ENCODE measurements around the gene ECHDC3. TPM values are rescaled to one million over a fixed set of nuclear protein-coding genes. Genes with fewer than 3 reads are reported as not detected.

Gene ECHDC3
- polyA plus RNA-seq, 1 of the 3 experiments (the other 2 are of a cell fraction), result 13.5 TPM

DNA sequence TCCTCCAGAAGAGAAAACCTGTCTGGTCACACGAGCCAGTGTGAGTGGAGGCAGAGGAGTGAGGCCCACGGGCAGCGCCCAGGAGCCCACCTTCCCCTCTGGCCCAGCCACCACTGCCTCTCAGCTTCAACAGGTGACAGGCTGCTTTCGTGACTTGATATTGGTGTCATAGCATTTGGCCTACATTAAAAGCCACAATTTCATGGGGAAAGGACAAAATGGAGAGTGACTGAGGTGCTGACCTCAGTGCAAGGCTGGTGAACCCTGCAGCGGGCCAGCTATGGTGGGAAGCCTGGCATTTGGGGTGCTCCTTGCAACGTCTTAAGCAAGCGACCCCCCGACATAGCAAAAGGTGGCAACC lies 21.3 kb downstream of the ECHDC3 start:
- H3K9me3 ChIP-seq, result no peaks in the 10 kb centered on the region
- H3K79me2 ChIP-seq (ENCODE audit: insufficient read depth), result no peaks in the 10 kb centered on the region
- no peak overlapping the region for H3K27ac ChIP-seq (ENCODE audit: low read depth in 2 of 2, low read length in 1 of 2)
- H3K4me2 ChIP-seq, result no peak overlapping the region
- H3K4me1 ChIP-seq (ENCODE audit: control insufficient read depth in 1 of 2, insufficient read depth in 2 of 2, low read depth in 1 of 2, low read length in 1 of 2), result peaks cover 0 to 7% of the 10 kb centered on the region in 2 experiments; a peak in 1 of 4 replicates
- no peaks in the 10 kb centered on the region for H3K36me3 ChIP-seq (replicated peaks in 1 of 2; ENCODE audit: control insufficient read depth in 1 of 2, insufficient read depth in 2 of 2, low read length in 1 of 2)
- no peak overlapping the region for H3K4me3 ChIP-seq (ENCODE audit: low read depth in 2 of 2, low read length in 1 of 2)
- POLR2A ChIA-PET, result no interaction called here
- H4K20me1 ChIP-seq (ENCODE audit: insufficient read depth), result no peaks in the 10 kb centered on the region
- H3K9me2 ChIP-seq, result no peaks in the 10 kb centered on the region
- no peaks in the 10 kb centered on the region for H3F3A ChIP-seq (replicated peaks; ENCODE audit: insufficient read depth)
- 55% methylated on average over 4 of the region's 8 CpGs for WGBS (ENCODE audit: low lambda C conversion rate)
- TF ChIP-seq EZH2phosphoT487 (IDR thresholded peaks at IDR 0.05; ENCODE audit: borderline replicate concordance, low read depth) (no peak), POLR2AphosphoS5 (IDR thresholded peaks at IDR 0.05; ENCODE audit: low read depth, low read length) (no peak), RXRA (IDR thresholded peaks at IDR 0.05; ENCODE audit: borderline replicate concordance, low read depth) (no peak), GATA2 (CRISPR knock-in tag; IDR thresholded peaks at IDR 0.05) (no peak)
- TF ChIP-seq, protein P1, sequence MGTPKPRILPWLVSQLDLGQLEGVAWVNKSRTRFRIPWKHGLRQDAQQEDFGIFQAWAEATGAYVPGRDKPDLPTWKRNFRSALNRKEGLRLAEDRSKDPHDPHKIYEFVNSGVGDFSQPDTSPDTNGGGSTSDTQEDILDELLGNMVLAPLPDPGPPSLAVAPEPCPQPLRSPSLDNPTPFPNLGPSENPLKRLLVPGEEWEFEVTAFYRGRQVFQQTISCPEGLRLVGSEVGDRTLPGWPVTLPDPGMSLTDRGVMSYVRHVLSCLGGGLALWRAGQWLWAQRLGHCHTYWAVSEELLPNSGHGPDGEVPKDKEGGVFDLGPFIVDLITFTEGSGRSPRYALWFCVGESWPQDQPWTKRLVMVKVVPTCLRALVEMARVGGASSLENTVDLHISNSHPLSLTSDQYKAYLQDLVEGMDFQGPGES (IDR thresholded peaks at IDR 0.05; ENCODE audit: low read depth, low read length), result no peak
- CTCF ChIA-PET, result interaction anchor here (1.0 to 2.2 kb wide), 2 partner anchors 19 to 248 kb away, joined by 4 to 5 read pairs; no protein-coding TSS in a partner anchor
- no peak overlapping the region for H3K9ac ChIP-seq
- DNase-seq, result no peak
- H2AFZ ChIP-seq (ENCODE audit: low read depth), result no peak overlapping the region
- no peaks in the 10 kb centered on the region for H3K27me3 ChIP-seq (ENCODE audit: insufficient read depth)

- Histone ChIP-seq H4K20me1 (ENCODE audit: insufficient read depth) (no peaks in the 10 kb centered on the region), H3F3A (replicated peaks; ENCODE audit: insufficient read depth) (no peaks in the 10 kb centered on the region), H3K27ac (ENCODE audit: low read depth in 2 of 2, low read length in 1 of 2) (no peak overlapping the region), H3K9me3 (no peaks in the 10 kb centered on the region), H3K9ac (no peak overlapping the region), H3K4me3 (ENCODE audit: low read depth in 2 of 2, low read length in 1 of 2) (no peak overlapping the region), H3K79me2 (ENCODE audit: insufficient read depth) (no peaks in the 10 kb centered on the region), H3K9me2 (no peaks in the 10 kb centered on the region), H3K27me3 (ENCODE audit: insufficient read depth) (no peaks in the 10 kb centered on the region), H3K36me3 (replicated peaks in 1 of 2; ENCODE audit: control insufficient read depth in 1 of 2, insufficient read depth in 2 of 2, low read length in 1 of 2) (no peaks in the 10 kb centered on the region), H2AFZ (ENCODE audit: low read depth) (no peak overlapping the region), H3K4me2 (no peak overlapping the region), H3K4me1 (ENCODE audit: control insufficient read depth in 1 of 2, insufficient read depth in 2 of 2, low read depth in 1 of 2, low read length in 1 of 2) (peaks cover 0 to 6% of the 10 kb centered on the region in 2 experiments; a peak in 1 of 4 replicates)
- CTCF ChIA-PET, result interaction anchor here (1.3 to 1.6 kb wide), 2 partner anchors 17 to 222 kb away, joined by 4 to 5 read pairs; no protein-coding TSS in a partner anchor
- TF ChIP-seq NRF1 (IDR thresholded peaks at IDR 0.05; ENCODE audit: low read depth, low read length) (no peak), FOXJ3 (CRISPR knock-in tag; IDR thresholded peaks at IDR 0.05) (no peak), FOSL2 (IDR thresholded peaks at IDR 0.05; ENCODE audit: borderline replicate concordance, low read depth) (no peak), RXRA (IDR thresholded peaks at IDR 0.05; ENCODE audit: borderline replicate concordance, low read depth) (no peak), SIN3A (IDR thresholded peaks at IDR 0.05; ENCODE audit: borderline replicate concordance, low read depth, low read length) (no peak), SMC3 (IDR thresholded peaks at IDR 0.05; ENCODE audit: low read depth, low read length) (no peak), GATA2 (CRISPR knock-in tag; IDR thresholded peaks at IDR 0.05) (no peak), EZH2phosphoT487 (IDR thresholded peaks at IDR 0.05; ENCODE audit: borderline replicate concordance, low read depth) (no peak), GABPA (IDR thresholded peaks at IDR 0.05; ENCODE audit: low read depth) (no peak), FOXM1 (IDR thresholded peaks at IDR 0.05; ENCODE audit: low read depth) (no peak), ELF1 (IDR thresholded peaks at IDR 0.05) (no peak), RAD21 (IDR thresholded peaks at IDR 0.05; ENCODE audit: low read length) (no peak), MAX (IDR thresholded peaks at IDR 0.05; ENCODE audit: low read depth) (no peak), USF2 (IDR thresholded peaks at IDR 0.05; ENCODE audit: borderline replicate concordance, low read depth, low read length) (no peak), TEAD4 (IDR thresholded peaks at IDR 0.05; ENCODE audit: borderline replicate concordance, insufficient read depth) (no peak), POLR2AphosphoS5 (IDR thresholded peaks at IDR 0.05; ENCODE audit: low read depth, low read length) (no peak)
- TF ChIP-seq, protein P2, sequence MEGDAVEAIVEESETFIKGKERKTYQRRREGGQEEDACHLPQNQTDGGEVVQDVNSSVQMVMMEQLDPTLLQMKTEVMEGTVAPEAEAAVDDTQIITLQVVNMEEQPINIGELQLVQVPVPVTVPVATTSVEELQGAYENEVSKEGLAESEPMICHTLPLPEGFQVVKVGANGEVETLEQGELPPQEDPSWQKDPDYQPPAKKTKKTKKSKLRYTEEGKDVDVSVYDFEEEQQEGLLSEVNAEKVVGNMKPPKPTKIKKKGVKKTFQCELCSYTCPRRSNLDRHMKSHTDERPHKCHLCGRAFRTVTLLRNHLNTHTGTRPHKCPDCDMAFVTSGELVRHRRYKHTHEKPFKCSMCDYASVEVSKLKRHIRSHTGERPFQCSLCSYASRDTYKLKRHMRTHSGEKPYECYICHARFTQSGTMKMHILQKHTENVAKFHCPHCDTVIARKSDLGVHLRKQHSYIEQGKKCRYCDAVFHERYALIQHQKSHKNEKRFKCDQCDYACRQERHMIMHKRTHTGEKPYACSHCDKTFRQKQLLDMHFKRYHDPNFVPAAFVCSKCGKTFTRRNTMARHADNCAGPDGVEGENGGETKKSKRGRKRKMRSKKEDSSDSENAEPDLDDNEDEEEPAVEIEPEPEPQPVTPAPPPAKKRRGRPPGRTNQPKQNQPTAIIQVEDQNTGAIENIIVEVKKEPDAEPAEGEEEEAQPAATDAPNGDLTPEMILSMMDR (IDR thresholded peaks at IDR 0.05), result no peak
- POLR2A ChIA-PET, result no interaction called here
- 58% methylated on average over 5 of the region's 6 CpGs for WGBS (ENCODE audit: low lambda C conversion rate)
- no peak for DNase-seq
Measured at GRCh38 chr10:11765141-11765540, 23.0 kb downstream of the ECHDC3 start.

Data from SK-N-SH (cell line).